Prostate gland (tissue), 2 donors: Measurements from ENCODE around the gene OR4S2. TPM values are rescaled to one million over a fixed set of nuclear protein-coding genes. Genes with fewer than 3 reads are reported as not detected.

ENCODE experiments used
- DNase-seq: peaks from one replicate; pipeline ENCODE4 v3.0.0-alpha.2; 2019; ENCODE audit warnings: low spot score
- H3K27ac ChIP-seq, 2 donors: fragments of 200-600 bp; sonication (generic); 2 replicates each; pipeline ENCODE4 v1.5.1; 2017 to 2019
- H3K27me3 ChIP-seq: fragments of 200-600 bp; sonication (generic); replicated peaks from 2 replicates; pipeline ENCODE4 v1.5.1; 2019; ENCODE audit not compliant: insufficient read depth
- H3K36me3 ChIP-seq, 2 donors: fragments of 200-600 bp; sonication (generic); 1 replicate in 1 of 2; 2 replicates in 1 of 2; pipeline versions ENCODE4 v1.5.1 to v1.8.1; 2017 to 2019
- H3K4me1 ChIP-seq: fragments of 200-600 bp; sonication (generic); replicated peaks from 2 replicates; pipeline ENCODE4 v1.5.1; 2019
- H3K4me3 ChIP-seq, 2 donors: fragments of 200-600 bp; sonication (generic); 2 replicates each; pipeline ENCODE4 v1.5.1; 2017 to 2019
- H3K9me3 ChIP-seq: fragments of 200-600 bp; sonication (generic); 2 replicates; pipeline ENCODE4 v1.5.1; 2017
- CTCF ChIP-seq, 4 experiments: fragments of 200-600 bp in 2 of 4; fragments of 450-650 bp in 2 of 4; sonication (generic) in 2 of 4; IDR thresholded peaks; 1 replicate in 3 of 4; 2 replicates in 1 of 4; pipeline ENCODE4 v1.5.1; 2016 to 2019; ENCODE audit warnings: antibody characterized with exemption in 4 of 4, mild to moderate bottlenecking in 2 of 4, moderate library complexity in 2 of 4
- POLR2A ChIP-seq: fragments of 450-650 bp; IDR thresholded peaks from one replicate; pipeline ENCODE4 v1.6.1; 2016; ENCODE audit warnings: antibody characterized with exemption, mild to moderate bottlenecking
- POLR2AphosphoS5 ChIP-seq: sonication (generic); formaldehyde crosslinking; IDR thresholded peaks from one replicate; pipeline ENCODE4 v1.6.1; 2017; ENCODE audit warnings: antibody characterized with exemption
- WGBS: methylation state at CpG from one replicate; pipeline ENCODE4 v1.1.5; 2018; 5-methylcytosine and 5-hydroxymethylcytosine counted together
- intact Hi-C: fragments of 100-400 bp; cut with DNase I; formaldehyde crosslinking; loops from one replicate; pipeline ENCODE4 v1.14.2; 2022
- total RNA-seq, 2 donors: library from RNA; depleted of rRNA; stranded (reverse); fragments of >200 nt; gene quantifications; one replicate each; pipeline ENCODE4 v1.1.0, GENCODE V29; 2016

OR4S2 gene
- total RNA-seq, 2 donors from 2014 or later: not detected

GRCh38 chr11:55673860-55674259 is 25.7 kb downstream of the OR4S2 start:
- 68% methylated on average over 5 of the region's 5 CpGs for WGBS
- DNase-seq: no peak
- Histone ChIP-seq H3K27ac (no peak overlapping the region), H3K4me1 (no peaks in the 10 kb centered on the region), H3K9me3 (no peaks in the 10 kb centered on the region), H3K36me3 (no peaks in the 10 kb centered on the region), H3K4me3 (no peak overlapping the region), H3K27me3 (no peaks in the 10 kb centered on the region)
- TF ChIP-seq CTCF (IDR thresholded peaks at IDR 0.05) (no peak), POLR2A (no peak), POLR2AphosphoS5 (no peak)
- intact Hi-C loops: no loop called here

- no peak overlapping the region for H3K4me3 ChIP-seq
- H3K36me3 ChIP-seq: no peaks in the 10 kb centered on the region
- TF ChIP-seq POLR2A (no peak), POLR2AphosphoS5 (no peak), CTCF (IDR thresholded peaks at IDR 0.05) (no peak)
- WGBS: 76% methylated on average over 3 of the region's 3 CpGs
- intact Hi-C loops: no loop called here
- H3K27ac ChIP-seq: no peak overlapping the region
- H3K9me3 ChIP-seq: no peaks in the 10 kb centered on the region
- DNase-seq: no peak
- H3K4me1 ChIP-seq: no peaks in the 10 kb centered on the region
- no peaks in the 10 kb centered on the region for H3K27me3 ChIP-seq
These were observed 49.7 kb downstream of the OR4S2 start for GRCh38 chr11:55697817-55698216.

- no peak overlapping the region for H3K27ac ChIP-seq
- no peak for DNase-seq
- no peaks in the 10 kb centered on the region for H3K27me3 ChIP-seq
- H3K36me3 ChIP-seq: no peaks in the 10 kb centered on the region
- H3K4me3 ChIP-seq: no peak overlapping the region
- intact Hi-C loops: no loop called here
- H3K9me3 ChIP-seq: no peaks in the 10 kb centered on the region
- no peak for TF ChIP-seq POLR2AphosphoS5
- TF ChIP-seq POLR2A: no peak
- H3K4me1 ChIP-seq: no peaks in the 10 kb centered on the region
- 75% methylated on average over 4 of the region's 4 CpGs for WGBS
These were observed 53.3 kb downstream of the OR4S2 start for GRCh38 chr11:55701429-55701828.

Other genes with a start within 250 kb of the OR4S2 start
- not detected for gene OR4C15, start 93.9 kb upstream of the OR4S2 start, total RNA-seq
- gene OR4C16, start 76.2 kb upstream of the OR4S2 start, total RNA-seq: not detected
- gene OR4C11, start 40.7 kb upstream of the OR4S2 start, total RNA-seq: not detected
- gene OR4P4, start 13.2 kb upstream of the OR4S2 start, total RNA-seq: not detected
- gene OR4C6, start 13.9 kb downstream of the OR4S2 start, total RNA-seq: not detected
- not detected for gene OR5D13, start 125.1 kb downstream of the OR4S2 start, total RNA-seq
- gene OR5D14, start 147.2 kb downstream of the OR4S2 start, total RNA-seq: not detected
- gene OR5L1, start 163.0 kb downstream of the OR4S2 start, total RNA-seq: not detected
- gene OR5D18, start 171.3 kb downstream of the OR4S2 start, total RNA-seq: not detected
- not detected for gene OR5L2, start 178.9 kb downstream of the OR4S2 start, total RNA-seq
- gene OR5D16, start 190.4 kb downstream of the OR4S2 start, total RNA-seq: not detected
- not detected for gene TRIM51, start 235.0 kb downstream of the OR4S2 start, total RNA-seq